NCI-H1092 treated with DMSO at 0.1 percent for 48 hours (cell line): ENCODE results near the gene PSMB5.

Experiments used
- DNase-seq: peaks from one replicate; lab custom pipeline; 2025; lab: John Stamatoyannopoulos, UW

Gene PSMB5

DNA sequence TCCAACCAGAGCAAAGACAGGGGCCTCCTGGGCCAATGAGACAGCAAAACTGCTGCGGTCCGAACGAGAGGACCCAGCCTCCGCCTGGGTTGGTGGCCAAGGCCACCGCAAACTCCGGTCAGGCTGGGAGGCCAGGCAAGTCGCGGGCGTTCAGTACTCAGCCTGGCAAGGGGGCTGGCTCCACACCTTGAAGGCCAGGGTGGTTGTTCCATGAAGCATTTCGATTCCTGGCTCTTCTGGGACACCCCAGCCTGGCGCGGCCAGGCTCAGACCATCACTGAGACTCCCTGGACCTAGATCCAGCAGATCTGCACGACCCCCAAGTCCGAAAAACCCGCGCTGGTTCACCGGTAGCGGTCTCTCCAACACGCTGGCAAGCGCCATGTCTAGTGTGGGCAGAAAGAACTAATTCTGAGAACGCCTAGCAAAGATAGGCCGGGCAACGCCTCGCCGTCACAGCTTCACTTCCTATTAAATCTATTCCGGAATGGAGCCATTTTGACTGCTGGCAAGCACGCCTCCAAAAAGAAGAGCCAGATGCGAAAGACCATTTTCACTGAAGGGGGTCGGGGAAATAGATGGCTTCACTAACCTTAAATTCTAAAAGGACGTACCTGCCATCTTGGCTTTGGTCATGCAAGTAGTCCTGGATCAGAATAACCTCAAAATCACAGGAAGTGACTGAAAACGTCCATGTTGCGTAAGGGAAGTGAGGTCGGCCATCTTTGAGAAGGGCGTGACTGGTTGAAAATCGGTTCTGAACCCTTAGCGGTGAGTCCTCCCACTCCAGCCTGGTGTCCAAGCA is at the start of gene PSMB5:
Gene PSMB5 (minus strand): TSS at position 403 of the 805 bp plus-strand sequence. CDS start 19 bp downstream, at position 384.
- DNase-seq = no peak

DNA sequence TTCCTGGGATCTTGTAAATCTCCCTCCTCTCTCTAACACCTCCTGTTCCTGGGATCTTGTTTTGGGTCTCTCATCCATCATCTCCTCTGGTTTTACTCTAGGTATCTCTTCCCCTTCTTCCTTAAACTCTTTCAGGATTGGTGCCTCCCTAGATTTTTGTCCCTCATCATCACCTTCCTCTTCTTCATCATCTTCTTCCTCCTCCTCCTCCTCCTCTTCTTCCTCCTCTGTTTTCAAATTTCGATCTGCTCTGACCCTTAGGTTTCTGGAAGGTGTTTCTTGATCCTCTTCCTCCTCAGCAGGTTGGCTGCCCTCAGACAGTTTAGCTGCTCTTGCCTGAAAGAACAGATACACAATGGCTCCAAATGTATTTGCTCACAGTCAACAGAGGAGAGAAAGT is 45.8 kb upstream of the PSMB5 start:
- no peak for DNase-seq

DNA sequence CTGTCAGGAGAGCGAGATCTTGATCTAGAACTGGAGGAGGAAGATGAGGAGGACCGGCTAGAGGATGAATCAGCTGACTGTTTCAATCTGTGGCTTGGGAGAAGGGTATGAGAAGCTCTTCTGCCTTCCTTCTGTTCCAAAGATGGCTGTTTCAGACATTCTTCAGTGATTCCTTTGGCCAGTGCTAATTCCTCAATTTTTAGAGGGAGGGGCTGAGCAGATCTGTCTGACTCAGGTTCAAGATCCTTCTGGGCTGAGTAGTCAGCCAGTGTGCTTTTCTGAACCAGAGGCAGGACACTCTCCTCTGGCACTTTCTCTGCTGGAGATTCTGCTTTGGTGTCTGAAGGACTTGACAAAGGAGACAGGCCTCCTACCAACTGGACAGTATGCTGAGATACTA is 45.0 kb upstream of the PSMB5 start:
- DNase-seq = no peak

DNA sequence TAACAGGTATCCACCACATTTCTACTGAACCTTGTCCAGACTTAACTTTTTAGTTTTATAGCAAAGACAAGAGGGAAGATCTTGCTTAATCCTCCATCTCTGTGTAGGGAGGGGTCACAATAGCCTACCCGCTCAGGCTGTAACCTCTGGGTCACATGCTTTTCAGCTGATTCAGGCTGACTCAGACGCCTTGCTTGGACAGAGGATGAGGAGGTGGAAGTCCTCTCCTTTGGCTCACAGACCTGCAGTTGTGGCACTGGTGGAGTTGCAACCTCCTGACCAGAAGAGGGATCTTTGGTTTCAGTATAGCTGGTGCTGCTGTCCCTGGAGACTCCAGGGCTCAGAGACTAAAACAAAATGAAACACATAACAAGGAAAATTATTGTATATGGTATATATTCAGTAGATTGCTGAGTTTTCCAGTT is 44.0 kb upstream of the PSMB5 start:
- DNase-seq = no peak

DNA sequence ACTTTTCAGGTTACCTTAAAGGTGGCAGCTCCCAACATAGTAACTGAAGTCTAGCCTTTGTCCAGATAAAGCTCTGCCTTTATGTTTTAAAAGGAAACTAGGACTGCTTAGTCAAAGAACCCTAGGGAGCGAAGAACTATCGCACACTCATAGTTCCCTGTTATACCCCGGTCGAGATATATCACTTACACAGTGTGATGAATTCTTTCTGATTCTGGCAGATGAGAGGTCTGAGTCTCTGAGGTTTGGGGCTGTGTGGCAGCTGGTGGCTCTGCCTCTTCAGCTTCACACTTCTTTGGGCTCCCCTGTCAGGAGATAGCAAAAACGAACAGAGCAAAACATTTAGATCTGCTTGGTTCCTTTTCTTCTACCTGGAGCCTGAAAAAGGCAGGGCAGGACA is 43.3 kb upstream of the PSMB5 start:
- DNase-seq = no peak

DNA sequence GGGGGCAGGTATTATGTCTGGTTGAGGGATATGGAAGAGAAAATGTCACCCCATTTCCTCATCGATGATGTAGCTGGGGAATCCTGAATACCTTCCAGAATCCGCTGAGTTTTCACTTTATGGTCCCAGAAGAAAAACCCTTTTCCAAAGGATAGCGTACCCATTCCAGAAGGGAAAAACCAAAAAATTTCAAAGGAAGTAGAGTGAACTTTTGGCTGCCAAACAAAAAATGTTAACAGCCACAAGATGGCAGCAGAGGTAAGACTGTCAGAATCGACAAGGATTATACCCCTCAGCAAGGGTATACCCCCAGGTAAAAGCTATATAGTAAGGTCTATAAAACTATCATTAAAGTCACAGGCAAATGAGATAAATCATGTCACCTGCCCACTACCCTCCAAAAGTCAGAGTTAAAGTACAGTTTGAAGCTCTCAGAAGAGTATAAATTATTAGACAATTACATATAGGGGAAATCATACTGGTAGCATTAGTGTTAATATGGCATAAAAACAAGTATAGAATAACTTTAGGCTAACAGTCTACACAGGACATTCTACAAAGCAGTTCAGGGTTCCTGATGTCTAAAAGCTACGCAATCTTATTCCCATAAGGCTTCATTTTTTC is 42.2 kb upstream of the PSMB5 start:
- no peak for DNase-seq

DNA sequence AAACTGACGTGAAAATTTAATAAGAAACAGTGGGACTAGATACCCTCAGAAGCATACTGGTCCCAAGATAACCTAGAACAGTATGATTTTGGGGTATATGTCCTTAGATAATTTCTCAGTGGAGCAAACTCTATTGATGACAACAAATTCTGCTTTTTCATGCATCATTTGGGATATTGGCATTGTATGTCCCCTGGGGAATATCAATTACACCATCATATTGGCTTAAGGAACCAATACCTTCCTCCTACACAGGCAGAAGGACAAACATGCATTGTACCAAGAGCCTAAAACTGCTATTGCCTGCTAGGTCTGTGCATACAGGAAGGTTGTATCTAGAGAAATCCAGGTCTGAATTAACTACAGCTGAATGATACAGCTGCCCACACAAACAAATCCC is 40.2 kb upstream of the PSMB5 start:
- no peak for DNase-seq

DNA sequence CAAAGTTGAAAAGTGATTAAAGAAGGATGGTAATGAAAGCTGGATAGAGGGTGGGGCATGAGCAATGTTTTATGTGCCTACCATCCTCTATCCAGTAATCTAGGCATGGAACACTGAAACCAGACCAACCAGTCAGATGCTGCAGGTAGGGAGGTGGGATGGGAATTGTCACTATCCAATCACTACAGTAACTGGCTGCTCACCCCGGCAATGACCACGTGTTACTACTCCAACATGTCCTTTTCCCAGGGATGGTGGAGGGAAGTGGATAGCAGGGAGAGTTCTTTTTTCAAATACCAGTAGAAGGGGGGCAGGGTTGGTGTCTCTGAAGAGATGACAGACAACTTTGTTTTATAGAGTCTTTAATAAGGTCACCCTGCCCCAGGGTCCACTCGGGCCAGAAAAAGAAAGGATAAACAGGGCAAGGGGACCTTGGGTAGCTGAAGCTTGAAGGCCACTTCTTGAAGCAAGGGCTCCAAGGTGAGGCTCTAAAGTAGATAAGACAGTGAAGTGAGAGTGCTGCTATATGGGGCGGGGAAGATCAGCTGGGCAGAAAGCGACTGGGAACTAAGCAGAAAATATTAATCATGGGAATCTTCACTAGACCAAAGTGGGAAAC is 37.3 kb upstream of the PSMB5 start:
- no peak for DNase-seq

DNA sequence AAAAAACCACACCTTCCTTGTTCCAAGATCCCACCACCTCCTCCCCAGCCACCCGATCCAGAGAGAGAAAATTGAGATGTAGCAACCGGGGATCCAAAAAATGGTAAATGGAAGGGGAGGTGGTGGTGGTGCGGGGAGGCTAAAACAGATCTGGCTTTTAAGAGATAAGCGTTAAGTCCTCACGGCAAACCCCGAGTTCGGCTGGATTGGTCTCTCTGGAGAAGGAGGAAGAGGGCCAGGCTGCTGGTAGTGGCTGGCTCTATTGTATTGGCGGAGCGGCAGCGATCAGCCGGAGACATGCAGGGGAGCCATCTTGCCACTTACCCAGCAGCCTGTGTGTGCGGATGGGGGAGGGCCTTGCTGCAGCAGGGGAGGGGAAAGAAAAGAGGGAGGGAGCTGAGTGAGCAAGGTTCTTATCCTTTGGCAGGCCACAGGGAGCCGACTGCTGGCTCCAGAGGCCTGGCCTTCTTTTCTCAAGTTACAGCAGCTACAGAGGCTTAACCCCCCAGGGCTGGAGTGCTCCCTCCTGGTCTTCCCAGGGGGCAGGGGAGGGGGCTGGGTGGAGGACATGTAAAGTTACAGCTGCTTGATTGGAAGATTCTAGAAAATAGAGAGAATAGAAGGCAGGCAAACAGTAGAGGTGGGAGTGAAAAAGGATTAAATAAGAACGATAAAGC is 36.7 kb upstream of the PSMB5 start:
- DNase-seq = no peak

DNA sequence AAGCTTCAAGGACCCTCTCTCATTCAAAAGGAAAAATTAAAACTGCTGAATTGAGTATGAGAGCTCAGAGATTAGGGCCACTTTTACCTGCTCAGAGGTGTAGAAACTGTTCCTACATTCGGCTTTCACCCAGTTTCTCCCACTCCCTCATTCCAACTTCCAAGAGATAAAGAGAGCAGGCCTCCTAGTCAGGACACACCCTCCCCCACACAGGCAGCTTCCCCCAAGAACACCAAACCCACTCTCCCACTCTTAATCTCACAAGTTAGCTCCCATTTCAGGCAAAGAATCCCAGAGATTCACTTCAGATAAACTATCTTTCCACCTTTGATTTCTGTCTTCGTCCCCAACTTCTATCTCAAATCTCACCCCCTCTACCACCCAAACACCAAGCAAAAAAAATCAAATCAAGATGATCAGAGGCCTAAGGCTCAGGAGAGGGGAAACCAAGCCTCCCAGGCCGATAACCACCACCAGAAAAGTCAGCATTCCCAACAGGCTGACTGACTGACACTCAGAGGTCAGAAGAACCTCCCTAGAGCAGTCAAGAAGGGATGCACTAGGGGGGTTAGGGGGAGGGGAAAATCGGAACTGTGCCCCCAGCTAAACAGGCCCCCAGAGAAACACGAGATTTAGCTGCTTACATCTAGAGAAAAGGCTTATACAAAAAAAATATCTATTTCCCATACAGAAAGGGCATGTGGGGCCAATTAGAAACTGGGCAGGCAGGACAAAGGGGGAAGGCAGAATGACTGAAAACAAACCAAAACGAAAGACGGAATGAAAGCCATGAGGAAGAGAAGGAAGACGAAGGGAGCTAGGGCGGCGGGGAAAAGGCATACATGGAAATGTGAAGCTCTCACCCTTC is 35.8 kb upstream of the PSMB5 start:
- no peak for DNase-seq

DNA sequence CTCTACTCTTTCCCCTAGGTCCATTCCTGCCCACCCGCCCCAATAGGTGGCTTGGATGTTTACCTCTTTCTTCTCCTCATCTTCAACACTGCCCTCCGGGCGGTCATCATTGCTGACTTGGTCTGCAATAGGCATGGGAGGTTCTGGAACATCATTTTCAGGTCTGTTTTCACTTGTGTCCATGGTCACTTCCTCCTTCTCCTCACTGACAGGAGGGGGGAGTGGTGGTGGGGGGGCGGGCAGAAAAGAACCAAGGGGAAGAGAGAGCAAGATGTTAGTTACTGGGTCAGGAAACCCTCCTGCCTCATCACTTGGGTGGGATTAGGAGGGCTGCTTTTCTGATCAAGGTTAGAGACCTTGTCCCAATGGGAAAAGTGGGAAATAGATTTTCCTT is 34.7 kb upstream of the PSMB5 start:
- no peak for DNase-seq

DNA sequence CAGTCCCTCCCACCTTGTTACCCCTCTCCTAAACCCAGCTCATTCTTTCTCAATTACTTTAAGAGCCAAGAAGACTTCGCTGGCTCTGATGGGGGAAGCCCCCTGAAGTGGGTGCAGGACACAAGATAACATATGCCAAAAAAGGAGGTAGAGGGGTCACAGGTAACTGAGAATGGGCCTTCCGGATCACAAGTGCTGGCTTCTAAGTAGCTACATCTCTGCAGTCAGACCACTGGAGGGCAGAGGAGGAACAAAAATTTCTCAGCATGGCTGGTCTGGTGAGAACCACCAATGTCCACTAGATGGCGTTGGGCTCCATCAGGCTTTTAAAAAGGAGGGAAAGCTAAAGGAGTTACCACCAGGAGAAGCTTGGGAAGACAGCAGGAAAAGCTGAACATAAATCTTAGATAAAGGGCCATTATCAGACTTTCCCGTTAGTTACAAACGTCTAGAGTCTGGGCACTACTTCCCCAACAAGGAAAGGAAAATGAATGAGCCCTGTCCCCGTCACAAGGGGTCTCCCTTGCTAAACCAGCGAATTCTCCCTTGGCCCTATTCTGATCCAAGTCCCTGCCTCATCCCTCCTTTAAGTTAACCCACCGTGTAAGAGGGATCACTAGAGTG is 34.2 kb upstream of the PSMB5 start:
- no peak for DNase-seq

DNA sequence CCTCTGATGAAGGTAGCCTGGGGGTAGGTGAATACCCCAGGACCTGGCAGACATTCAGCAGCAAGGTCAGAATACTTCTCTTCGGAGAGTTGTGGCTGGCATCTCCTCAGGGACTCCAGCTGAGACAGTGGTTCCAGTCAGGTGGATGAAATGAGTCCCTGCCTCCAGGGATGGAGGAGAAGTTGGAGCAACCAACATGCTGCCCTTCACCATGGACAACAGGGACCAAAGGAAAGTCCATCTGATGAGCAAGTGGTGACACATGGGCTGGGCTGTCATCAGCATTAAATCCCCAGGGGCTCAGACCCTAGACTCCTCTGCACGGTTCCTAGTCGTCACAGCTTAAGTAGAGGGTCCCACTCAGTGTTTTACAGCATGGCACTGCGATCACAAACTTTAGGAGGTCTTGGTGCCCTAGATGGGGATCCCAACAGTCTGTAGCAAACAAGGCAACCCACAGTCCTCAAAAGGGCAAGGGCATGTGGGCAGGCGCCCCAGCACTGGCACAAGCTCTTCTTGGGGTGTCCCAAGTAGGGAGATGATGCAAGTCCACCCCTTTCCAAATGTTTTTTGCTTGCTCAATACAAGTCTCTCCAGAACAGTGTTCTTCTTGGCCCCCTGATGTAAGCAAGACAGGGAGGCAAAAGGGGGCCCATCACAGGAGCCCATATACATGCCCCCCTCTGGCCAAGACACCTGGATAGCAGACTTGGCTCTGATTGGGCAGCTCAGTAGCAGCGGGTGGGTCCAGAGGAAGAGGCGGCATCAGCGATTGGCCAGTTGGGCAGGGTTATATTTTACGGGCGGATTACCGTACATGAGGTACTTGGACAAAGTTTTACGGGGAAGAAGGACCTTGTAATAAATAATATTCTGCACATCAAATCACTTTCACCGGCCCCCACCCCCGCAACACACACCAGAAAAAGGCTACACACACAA is 33.4 kb upstream of the PSMB5 start:
- DNase-seq = no peak

DNA sequence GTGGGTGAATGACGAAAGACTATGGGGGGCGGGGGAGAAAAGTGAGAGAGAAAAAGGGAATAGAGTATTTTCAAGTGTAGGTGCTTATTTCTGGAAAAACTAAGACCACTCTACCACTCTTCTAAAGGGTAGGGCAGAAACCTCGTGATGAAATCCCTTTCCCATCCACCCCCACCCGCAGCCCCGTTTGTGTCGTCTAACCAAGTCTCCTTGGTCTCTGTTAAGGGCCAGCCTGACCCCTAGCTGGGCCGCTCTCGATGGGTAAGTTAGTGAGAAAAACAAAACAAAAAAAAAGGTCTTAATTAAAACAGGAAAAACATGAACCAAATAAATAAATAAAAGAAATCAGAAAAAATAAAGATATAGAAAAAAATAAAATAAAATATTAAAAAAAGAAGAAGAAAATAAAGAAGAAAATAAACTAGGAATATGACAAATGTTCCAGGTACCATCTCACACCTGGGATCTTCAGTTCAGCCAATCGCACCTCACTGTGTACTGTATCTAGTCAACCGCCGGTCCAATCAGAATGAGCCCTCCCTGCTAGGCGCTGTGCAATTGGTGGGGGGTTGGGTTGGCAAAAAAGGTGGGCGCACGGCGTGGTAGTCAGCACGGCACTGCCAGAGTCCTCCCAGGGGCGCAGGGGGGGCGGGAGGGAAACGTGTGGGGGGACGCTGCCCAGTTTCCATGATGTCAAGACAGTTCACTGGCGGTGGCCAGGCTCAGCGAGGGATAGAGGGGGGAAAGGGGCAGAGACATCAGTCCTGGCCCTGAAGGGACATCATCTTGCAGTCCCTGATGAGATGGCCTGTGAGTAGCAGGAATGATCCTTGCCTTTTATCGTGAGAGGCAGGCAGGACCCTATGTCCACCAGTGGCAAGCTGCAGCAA is 32.4 kb upstream of the PSMB5 start:
- DNase-seq = no peak

DNA sequence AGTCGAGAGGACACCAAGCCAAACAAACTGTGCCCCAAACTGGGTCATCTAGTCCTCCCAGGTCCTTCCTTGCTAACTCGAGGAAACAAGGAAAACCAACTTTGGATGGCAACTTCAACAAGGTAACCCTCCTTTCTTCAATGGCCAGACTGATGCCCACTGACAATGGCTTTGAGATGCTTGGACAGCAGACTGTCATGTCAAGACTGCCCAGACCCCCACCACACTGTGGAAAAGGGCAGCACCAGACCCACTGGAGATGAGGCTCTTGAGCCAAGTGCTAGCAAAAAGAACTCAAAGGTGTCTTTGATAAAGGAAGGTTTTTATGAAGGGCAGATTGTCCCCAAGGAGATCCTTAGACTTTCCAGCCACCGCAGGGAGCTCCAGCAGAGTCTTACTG is 31.7 kb upstream of the PSMB5 start:
- DNase-seq = no peak

DNA sequence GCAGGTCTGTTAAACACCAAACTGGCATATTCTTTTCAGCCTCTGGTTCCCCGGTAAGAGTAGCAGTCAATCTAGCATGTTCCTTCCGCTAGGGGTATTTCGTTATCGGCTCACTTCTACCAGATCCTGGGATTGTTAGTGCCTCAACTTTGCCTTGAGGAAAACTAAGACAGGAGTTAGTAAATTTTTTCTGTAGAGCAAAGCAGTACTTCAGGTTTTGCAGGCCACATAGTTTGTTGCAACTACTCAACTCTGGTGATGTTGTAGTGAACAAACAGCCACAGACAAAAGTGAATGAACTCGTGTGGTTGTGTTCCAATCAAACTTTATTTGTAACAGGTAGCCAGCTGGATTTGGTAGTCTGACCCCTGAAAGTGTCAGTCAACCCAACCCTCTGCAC is 28.9 kb upstream of the PSMB5 start:
- DNase-seq = no peak

DNA sequence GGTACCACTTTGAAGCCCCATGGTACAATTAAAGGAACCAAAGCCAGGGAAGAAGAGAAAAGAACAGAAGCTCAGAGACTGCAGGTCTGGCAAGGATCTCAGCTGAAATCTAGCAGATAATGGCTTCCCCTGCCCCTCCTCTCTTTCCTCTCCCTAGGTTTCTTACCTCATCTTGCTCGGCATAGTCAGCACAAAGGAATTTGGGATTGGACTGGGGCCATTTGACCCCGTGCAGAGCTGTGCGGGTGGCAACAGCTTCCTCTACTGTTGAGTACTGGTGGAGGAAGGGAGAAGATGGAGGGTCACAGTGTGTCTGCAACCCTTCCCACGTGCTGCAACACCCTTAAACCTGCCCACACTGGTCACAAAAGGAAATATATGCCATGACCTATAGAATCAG is 27.3 kb upstream of the PSMB5 start:
- no peak for DNase-seq

DNA sequence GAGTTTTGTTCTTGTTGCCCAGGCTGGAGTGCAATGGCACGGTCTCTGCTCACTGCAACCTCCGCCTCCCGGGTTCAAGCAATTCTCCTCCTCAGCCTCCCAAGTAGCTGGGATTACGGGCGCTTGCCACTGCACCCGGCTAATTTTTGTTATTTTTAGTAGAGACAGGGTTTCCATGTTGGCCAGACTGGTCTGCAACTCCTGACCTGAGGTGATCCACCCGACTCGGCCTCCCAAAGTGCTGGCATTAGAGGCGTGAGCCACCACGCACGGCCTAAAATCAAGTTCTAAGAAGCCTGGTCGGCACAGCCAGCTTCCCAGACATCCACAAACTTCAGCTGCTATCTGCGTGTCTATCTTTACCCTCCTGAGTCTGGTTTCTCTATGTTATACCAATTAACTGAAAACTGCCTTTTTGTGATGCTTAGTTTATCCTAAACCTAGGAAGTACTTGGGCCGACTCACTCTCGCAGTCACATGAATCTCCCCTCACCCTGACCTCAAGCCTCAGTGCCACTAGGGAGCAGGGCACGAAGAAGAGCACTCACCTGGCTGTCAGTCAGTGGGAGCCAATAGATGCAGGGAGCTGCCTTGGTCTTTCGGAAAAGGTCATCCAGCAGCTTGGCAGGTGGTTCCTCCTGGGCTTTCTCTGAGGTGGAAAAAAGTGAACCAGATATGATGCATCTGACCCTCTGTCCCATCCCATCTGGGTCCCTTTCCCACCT is 26.0 kb upstream of the PSMB5 start:
- no peak for DNase-seq
